ENCODE measurements around the gene TAP1.

The TAP1 gene

GRCh38 chr6:32847004-32847403 is 6.5 kb downstream of the TAP1 start:
- H3K4me3 ChIP-seq, result no peak overlapping the region
- DNase-seq, result no peak
- peaks cover 0 to 23% (median 17%) of the 10 kb centered on the region in 4 donors for H3K4me1 ChIP-seq
- intact Hi-C loops (cut with DNase I; ENCODE audit: low total_unique reads), result loop anchor here (5.0 kb wide), 1 partner anchor 1035 kb away; no protein-coding TSS in a partner anchor
- no peak overlapping the region for H3K27ac ChIP-seq
- H3K27me3 ChIP-seq, result no peaks in the 10 kb centered on the region
- no peaks in the 10 kb centered on the region for H3K9me3 ChIP-seq
- H3K36me3 ChIP-seq, result peaks cover 47 to 57% (median 56%) of the 10 kb centered on the region in 3 donors
- no peak for TF ChIP-seq CTCF (IDR thresholded peaks at IDR 0.05)

DNA sequence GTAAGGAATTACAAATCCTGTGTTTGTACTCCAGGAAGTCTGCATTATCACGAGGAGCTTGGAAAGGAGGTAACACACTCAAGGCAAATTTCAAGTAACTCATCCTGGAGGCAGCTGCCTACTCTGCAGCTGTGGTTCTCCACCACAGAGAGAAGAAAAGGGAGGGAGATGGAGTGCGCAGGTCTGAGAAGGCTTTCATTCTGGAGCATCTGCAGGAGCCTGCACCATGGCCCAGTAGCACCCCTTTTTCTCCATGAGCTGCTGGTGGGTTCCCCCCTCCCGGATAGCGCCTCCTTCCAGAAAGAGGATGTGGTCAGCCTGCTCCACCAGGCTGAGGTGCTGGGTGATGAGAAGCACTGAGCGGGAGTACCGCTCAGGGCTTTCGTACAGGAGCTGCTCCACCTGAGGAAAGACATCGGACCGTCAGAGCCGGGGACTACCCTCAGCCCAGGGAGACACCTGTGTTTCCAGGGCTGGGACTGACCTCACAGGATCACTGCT is 8.1 kb downstream of the TAP1 start:
- Histone ChIP-seq H3K36me3 (peaks cover 42 to 55% (median 54%) of the 10 kb centered on the region in 3 donors), H3K4me3 (peak overlapping the region; percentile 78 to 86), H3K9me3 (no peaks in the 10 kb centered on the region), H3K27me3 (no peaks in the 10 kb centered on the region), H3K4me1 (peaks cover 0 to 16% (median 11%) of the 10 kb centered on the region in 4 donors), H3K27ac (peak overlapping the region; percentile 92 to 95)
- TF ChIP-seq CTCF (IDR thresholded peaks at IDR 0.05), result no peak
- no peak for DNase-seq
- intact Hi-C loops (cut with DNase I; ENCODE audit: low total_unique reads), result loop anchor here (5.0 kb wide), 1 partner anchor 1033 kb away; no protein-coding TSS in a partner anchor

- H3K4me1 ChIP-seq, result peaks cover 0 to 16% (median 11%) of the 10 kb centered on the region in 4 donors
- no peaks in the 10 kb centered on the region for H3K9me3 ChIP-seq
- DNase-seq, result no peak
- TF ChIP-seq CTCF (IDR thresholded peaks at IDR 0.05), result no peak
- intact Hi-C loops (cut with DNase I; ENCODE audit: low total_unique reads), result loop anchor here (5.0 kb wide), 1 partner anchor 1033 kb away; no protein-coding TSS in a partner anchor
- H3K27ac ChIP-seq, result peak overlapping the region; percentile 92 to 95
- H3K36me3 ChIP-seq, result peaks cover 36 to 53% (median 48%) of the 10 kb centered on the region in 3 donors
- H3K4me3 ChIP-seq, result peak overlapping the region; percentile 78 to 86
- no peaks in the 10 kb centered on the region for H3K27me3 ChIP-seq
These were observed 8.6 kb downstream of the TAP1 start for GRCh38 chr6:32844839-32845383.

GRCh38 chr6:32843979-32844838 is 9.3 kb downstream of the TAP1 start, which contains the start of gene PSMB8:
Gene PSMB8 (minus strand): TSS chr6:32844047. CDS start chr6:32843996, 51 bp downstream.
- peak; percentile 9 to 12 for TF ChIP-seq CTCF (IDR thresholded peaks at IDR 0.05)
- peaks cover 0 to 16% (median 11%) of the 10 kb centered on the region in 4 donors for H3K4me1 ChIP-seq
- H3K27me3 ChIP-seq, result no peaks in the 10 kb centered on the region
- H3K9me3 ChIP-seq, result no peaks in the 10 kb centered on the region
- H3K4me3 ChIP-seq, result peak within 1 kb of the TSS; percentile 78 to 86
- peak; percentile 98 for DNase-seq
- peaks cover 34 to 48% (median 45%) of the 10 kb centered on the region in 3 donors for H3K36me3 ChIP-seq
- H3K27ac ChIP-seq, result peak within 1 kb of the TSS; percentile 92 to 95
- intact Hi-C loops (cut with DNase I; ENCODE audit: low total_unique reads), result no loop called here

- intact Hi-C loops (cut with DNase I; ENCODE audit: low total_unique reads), result no loop called here
- Histone ChIP-seq H3K4me3 (peak overlapping the region; percentile 78 to 86), H3K4me1 (peaks cover 0 to 16% (median 11%) of the 10 kb centered on the region in 4 donors), H3K9me3 (no peaks in the 10 kb centered on the region), H3K27me3 (no peaks in the 10 kb centered on the region), H3K36me3 (peaks cover 28 to 41% (median 38%) of the 10 kb centered on the region in 3 donors), H3K27ac (peak overlapping the region; percentile 92 to 95)
- no peak for TF ChIP-seq CTCF (IDR thresholded peaks at IDR 0.05)
- no peak for DNase-seq
These were observed 10.0 kb downstream of the TAP1 start for GRCh38 chr6:32843331-32843978.

Data from tibial artery (tissue), 4 donors.